Chondrocyte (in vitro differentiated cells): ENCODE measurements around the gene C1orf116. TPM values are rescaled to one million over a fixed set of nuclear protein-coding genes. Genes with fewer than 3 reads are reported as not detected.

ENCODE experiments used
- DNase-seq: peaks from one replicate; pipeline ENCODE4 v3.0.0; 2021; ENCODE audit warnings: mixed read lengths, low spot score
- H3K27ac Mint-ChIP-seq: one replicate; pipeline ENCODE4 v1.8.0; 2021; ENCODE audit warnings: mild to moderate bottlenecking, moderate library complexity, mixed read lengths; ENCODE audit not compliant: unreplicated experiment
- H3K27me3 Mint-ChIP-seq: 2 replicates; pipeline ENCODE4 v1.8.0; 2021; ENCODE audit warnings: low read depth, mixed read lengths
- H3K36me3 Mint-ChIP-seq: 2 replicates; pipeline ENCODE4 v1.8.0; 2021; ENCODE audit warnings: low read depth, mixed read lengths
- H3K4me1 Mint-ChIP-seq: 2 replicates; pipeline ENCODE4 v1.8.0; 2021; ENCODE audit warnings: low read depth, mild to moderate bottlenecking, mixed read lengths
- H3K4me3 Mint-ChIP-seq: one replicate; pipeline ENCODE4 v1.8.0; 2021; ENCODE audit warnings: mild to moderate bottlenecking, moderate library complexity, mixed read lengths; ENCODE audit not compliant: unreplicated experiment
- H3K9me3 Mint-ChIP-seq: 2 replicates; pipeline ENCODE4 v1.8.0; 2021; ENCODE audit warnings: low read depth, mixed read lengths
- total RNA-seq: library from RNA; stranded (reverse); gene quantifications from 3 replicates; pipeline ENCODE4 v1.2.1, GENCODE V29; 2021
- TF ChIP-seq, protein P1 (sequence below): fragments of 200-600 bp; sonication (generic); IDR thresholded peaks from 2 replicates; pipeline ENCODE4 v1.5.0; 2021; ENCODE audit warnings: antibody characterized with exemption, mild to moderate bottlenecking, moderate library complexity

The C1orf116 gene
- total RNA-seq, 1 donor from 2014 or later: 0.07 TPM

DNA sequence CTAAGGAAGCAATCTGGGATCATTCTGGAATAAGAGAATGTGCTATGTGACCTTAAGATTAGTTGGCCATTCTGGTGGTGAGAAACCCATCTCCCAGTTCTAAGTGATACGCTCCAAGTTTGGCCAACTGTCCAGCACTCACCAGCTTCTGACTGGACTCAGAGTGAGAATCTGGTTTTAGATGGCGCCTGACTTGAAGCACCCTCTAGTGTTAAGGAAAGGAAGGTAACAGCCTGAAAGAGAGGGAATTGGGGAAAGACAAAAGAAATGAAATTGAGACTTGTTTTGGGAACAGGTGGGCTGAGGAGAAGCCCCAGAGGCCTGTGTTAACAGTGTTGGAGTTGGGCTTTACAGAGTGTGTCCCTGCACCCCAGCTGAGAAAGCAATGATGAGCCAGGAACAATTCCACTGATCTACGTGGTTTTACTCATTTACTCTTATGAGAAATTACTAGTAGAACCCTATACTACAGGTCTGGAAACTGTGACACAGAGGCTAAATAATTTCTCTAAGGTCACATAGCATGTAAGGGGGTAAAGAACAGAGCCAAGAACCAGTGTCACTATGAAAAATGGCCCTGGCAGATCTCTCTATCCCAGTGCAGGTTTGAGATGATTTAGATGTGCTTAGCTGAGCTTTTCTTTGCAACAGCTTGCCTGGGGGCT is 53.0 kb downstream of the C1orf116 start:
- H3K4me3 Mint-ChIP-seq: no peak overlapping the region
- TF ChIP-seq, protein P1, sequence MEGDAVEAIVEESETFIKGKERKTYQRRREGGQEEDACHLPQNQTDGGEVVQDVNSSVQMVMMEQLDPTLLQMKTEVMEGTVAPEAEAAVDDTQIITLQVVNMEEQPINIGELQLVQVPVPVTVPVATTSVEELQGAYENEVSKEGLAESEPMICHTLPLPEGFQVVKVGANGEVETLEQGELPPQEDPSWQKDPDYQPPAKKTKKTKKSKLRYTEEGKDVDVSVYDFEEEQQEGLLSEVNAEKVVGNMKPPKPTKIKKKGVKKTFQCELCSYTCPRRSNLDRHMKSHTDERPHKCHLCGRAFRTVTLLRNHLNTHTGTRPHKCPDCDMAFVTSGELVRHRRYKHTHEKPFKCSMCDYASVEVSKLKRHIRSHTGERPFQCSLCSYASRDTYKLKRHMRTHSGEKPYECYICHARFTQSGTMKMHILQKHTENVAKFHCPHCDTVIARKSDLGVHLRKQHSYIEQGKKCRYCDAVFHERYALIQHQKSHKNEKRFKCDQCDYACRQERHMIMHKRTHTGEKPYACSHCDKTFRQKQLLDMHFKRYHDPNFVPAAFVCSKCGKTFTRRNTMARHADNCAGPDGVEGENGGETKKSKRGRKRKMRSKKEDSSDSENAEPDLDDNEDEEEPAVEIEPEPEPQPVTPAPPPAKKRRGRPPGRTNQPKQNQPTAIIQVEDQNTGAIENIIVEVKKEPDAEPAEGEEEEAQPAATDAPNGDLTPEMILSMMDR: peak; percentile 73
- no peak overlapping the region for H3K27ac Mint-ChIP-seq
- H3K4me1 Mint-ChIP-seq: no peaks in the 10 kb centered on the region
- no peak for DNase-seq
- H3K27me3 Mint-ChIP-seq: peaks cover 42% of the 10 kb centered on the region
- no peaks in the 10 kb centered on the region for H3K36me3 Mint-ChIP-seq
- H3K9me3 Mint-ChIP-seq: no peaks in the 10 kb centered on the region

- Mint-ChIP-seq H3K27ac (no peak overlapping the region), H3K9me3 (no peaks in the 10 kb centered on the region), H3K4me3 (no peak overlapping the region), H3K36me3 (no peaks in the 10 kb centered on the region), H3K27me3 (peaks cover 44% of the 10 kb centered on the region), H3K4me1 (no peaks in the 10 kb centered on the region)
- DNase-seq: no peak
- TF ChIP-seq, protein P1: no peak
Observed at GRCh38 chr1:206978259-206978658, 54.3 kb downstream of the C1orf116 start.

DNA sequence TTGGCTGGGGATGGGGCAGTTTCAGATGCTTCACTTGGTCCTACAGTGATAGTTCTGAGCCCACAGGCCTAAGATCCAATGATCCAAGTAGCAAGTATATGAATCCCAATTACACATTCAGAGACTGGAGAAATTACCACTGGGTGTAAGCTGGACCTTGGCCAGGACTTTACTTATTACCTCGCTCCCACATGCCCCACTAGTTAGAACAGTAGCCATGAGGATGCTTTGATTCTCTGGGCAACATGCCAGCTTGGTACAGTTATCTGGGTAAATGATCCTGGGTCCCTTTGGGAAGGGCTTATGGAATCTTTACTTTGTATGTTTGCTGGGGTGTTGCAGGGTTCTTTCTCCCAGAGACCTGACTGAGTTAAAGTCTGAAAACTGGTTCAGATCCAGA is 57.2 kb downstream of the C1orf116 start:
- Mint-ChIP-seq H3K4me1 (no peaks in the 10 kb centered on the region), H3K9me3 (no peaks in the 10 kb centered on the region), H3K27ac (no peak overlapping the region), H3K27me3 (peaks cover 56% of the 10 kb centered on the region), H3K36me3 (no peaks in the 10 kb centered on the region), H3K4me3 (no peak overlapping the region)
- TF ChIP-seq, protein P1: no peak
- no peak for DNase-seq

DNA sequence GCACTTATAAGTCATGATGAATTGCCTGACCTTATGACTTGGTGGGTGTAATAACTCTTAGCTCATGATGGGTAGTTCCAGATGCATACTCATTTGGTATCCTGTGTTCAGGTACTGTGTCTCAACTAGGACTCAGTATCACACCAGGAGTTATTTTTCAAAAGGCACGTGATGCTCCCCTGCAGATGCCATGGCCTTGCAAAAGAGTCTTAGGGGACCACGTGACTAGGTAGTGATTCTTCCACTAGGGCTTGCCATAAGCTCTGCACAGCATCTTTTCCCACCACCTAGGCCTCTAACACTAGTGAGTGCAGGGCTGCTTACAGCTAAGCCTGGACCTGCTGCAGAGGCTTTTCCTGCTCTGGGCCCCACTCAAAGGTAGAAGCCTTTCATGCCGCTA is 58.4 kb downstream of the C1orf116 start:
- H3K4me3 Mint-ChIP-seq: no peak overlapping the region
- H3K9me3 Mint-ChIP-seq: no peaks in the 10 kb centered on the region
- TF ChIP-seq, protein P1: no peak
- no peaks in the 10 kb centered on the region for H3K36me3 Mint-ChIP-seq
- no peak overlapping the region for H3K27ac Mint-ChIP-seq
- no peaks in the 10 kb centered on the region for H3K4me1 Mint-ChIP-seq
- peaks cover 58% of the 10 kb centered on the region for H3K27me3 Mint-ChIP-seq
- no peak for DNase-seq

DNA sequence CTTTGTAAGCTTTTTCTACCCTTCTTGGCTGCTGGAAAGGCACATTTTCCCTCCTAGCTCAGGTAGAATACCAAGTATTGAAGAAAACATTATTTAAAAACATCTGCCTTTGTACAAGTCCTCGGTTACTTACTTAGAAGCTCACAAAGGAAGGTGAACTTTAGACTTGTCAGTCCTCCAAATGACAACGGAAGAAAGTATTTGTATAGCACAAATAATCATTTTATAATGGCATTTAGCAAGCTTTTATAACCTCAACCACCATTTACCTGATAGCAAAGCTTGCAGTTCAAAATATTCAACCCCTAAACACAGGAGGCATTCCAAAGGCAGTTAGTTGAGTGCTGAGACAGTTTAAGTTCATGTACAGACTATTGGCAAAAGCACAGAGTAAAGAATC is 59.8 kb downstream of the C1orf116 start:
- Mint-ChIP-seq H3K4me3 (no peak overlapping the region), H3K27me3 (peaks cover 59% of the 10 kb centered on the region)
- TF ChIP-seq, protein P1: no peak

More for the DNA sequence above, 59.8 kb downstream of the C1orf116 start:
- DNase-seq: no peak
- no peaks in the 10 kb centered on the region for H3K4me1 Mint-ChIP-seq
- no peaks in the 10 kb centered on the region for H3K36me3 Mint-ChIP-seq
- H3K9me3 Mint-ChIP-seq: no peaks in the 10 kb centered on the region
- no peak overlapping the region for H3K27ac Mint-ChIP-seq
